NCI-H82 treated with DMSO at 0.1 percent for 48 hours (cell line): Measurements from ENCODE around the gene ARHGAP45.

Experiments used
- DNase-seq: peaks from one replicate; lab custom pipeline; 2025; ENCODE audit not compliant: unreplicated experiment; lab: John Stamatoyannopoulos, UW

Gene ARHGAP45

DNA sequence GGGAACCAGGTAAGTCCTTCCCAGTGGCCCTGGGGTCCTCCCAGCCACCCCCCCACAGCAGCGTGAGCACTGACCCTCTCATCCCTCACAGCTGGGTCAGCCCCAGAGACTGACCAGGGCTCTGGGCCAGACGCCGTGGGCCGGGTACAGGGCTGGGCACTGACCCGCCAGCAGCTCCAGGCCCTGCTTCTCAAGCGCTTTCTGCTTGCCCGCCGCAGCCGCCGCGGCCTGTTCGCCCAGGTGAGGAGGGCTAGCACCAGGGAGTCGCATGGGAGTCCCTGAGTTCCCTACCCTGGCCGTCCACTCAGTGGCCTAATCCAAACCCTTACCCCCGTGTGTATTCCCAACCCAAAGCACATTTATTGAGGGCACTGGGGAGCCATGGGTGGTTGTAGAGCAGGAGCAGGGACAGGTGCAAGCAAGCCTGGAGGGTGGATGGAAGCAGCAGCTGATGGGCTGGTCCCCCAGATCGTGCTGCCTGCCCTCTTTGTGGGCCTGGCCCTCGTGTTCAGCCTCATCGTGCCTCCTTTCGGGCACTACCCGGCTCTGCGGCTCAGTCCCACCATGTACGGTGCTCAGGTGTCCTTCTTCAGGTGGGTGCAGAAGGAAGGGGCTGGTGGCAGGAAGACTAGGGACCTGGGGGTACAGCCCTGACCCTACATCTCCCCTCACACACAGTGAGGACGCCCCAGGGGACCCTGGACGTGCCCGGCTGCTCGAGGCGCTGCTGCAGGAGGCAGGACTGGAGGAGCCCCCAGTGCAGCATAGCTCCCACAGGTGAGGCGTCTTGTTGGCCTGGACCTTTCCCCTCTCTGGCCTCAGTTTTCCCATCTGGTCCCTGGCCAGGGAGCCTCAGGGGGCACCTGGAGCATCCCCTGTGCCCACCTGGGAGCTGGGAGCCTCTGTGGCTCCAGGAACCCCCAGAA, 12.6 kb upstream of the ARHGAP45 start:
- no peak for DNase-seq

DNA sequence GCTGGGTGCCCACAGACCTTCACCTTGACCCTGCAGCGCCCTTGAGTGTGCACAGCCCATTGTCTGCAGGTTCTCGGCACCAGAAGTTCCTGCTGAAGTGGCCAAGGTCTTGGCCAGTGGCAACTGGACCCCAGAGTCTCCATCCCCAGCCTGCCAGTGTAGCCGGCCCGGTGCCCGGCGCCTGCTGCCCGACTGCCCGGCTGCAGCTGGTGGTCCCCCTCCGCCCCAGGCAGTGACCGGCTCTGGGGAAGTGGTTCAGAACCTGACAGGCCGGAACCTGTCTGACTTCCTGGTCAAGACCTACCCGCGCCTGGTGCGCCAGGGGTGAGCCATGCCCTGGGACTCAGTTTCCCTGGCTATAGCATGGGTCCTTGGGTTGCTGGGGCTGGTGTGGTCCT, 11.9 kb upstream of the ARHGAP45 start:
- no peak for DNase-seq

DNA sequence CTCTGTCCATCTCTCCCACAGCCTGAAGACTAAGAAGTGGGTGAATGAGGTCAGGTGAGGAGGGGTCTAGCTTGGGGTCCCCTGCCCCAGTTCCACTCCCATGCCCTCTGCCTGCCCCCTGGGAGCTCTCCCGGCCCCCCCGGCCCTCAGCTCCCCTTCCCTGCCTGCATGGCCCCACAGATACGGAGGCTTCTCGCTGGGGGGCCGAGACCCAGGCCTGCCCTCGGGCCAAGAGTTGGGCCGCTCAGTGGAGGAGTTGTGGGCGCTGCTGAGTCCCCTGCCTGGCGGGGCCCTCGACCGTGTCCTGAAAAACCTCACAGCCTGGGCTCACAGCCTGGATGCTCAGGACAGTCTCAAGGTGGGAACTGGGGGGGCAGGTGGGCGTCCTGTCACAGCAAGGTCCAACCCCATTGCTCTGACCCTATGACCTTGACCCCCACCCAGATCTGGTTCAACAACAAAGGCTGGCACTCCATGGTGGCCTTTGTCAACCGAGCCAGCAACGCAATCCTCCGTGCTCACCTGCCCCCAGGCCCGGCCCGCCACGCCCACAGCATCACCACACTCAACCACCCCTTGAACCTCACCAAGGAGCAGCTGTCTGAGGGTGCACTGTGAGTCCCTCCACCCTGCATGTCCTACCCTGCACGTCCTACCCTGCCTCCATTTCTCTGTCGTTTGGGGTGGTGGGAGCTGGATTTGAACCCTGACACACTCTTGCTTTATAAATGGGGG, 10.9 kb upstream of the ARHGAP45 start:
- no peak for DNase-seq

DNA sequence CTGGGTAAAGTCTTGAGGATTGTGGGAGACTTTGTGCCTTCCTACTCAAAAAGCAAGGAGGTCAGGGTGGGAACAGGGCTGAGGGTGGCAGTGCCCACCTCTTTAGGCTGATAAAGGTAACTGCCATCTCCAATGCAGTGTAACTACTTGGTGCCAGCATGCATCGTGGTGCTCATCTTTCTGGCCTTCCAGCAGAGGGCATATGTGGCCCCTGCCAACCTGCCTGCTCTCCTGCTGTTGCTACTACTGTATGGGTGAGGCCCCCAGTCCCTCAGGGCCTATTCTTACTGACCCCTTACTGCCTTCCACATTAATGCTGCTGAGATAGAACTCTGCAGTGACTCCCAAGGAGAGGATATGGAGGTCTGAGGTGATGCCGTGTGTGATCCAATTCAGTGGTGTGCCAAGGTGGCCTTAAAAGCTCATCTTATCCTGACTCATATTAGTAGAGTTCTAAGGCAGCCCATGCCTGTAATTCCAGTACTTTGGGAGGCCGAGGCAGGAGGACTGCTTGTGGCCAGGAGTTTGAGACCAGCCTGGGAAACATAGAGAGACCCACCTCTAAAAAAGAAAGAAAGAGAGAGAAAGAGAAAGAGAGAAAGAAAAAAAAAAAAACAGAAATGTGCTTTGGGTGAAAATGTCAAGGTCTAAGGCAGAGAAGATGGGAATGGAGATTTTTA, 9.7 kb upstream of the ARHGAP45 start:
- DNase-seq = no peak

DNA sequence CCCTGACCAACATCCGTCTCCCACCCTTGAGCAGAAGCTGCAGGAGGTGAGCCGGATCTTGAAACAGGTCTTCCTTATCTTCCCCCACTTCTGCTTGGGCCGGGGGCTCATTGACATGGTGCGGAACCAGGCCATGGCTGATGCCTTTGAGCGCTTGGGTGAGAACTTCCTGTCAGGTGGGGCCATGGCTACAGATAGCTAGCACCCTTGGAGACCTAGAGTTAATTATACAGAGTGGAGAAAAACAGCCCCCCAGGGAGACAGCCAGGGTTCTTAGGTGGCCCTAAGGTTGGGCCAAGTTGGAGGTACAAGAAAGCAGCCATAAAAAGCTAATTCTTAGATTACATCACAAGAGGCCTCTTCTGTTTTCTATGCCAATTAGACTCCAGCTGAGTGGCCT, 8.9 kb upstream of the ARHGAP45 start:
- no peak for DNase-seq

DNA sequence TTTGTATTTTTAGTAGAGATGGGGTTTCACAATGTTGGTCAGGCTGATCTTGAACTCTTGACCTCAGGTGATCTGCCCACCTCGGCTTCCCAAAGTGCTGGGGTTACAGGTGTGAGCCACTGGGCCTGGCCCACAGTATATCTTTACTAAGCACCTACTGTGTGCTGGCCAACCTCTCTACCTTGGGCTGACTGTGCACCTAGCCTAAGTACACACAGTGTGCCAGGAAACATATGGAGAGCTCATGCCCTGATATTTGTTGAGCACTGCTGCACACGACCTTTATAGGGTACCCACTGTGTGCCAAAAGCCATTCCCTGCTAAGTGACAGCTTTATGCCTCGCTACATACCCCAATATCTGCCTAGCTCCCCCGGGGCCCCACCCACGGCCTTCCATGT, 6.3 kb upstream of the ARHGAP45 start:
- no peak for DNase-seq

DNA sequence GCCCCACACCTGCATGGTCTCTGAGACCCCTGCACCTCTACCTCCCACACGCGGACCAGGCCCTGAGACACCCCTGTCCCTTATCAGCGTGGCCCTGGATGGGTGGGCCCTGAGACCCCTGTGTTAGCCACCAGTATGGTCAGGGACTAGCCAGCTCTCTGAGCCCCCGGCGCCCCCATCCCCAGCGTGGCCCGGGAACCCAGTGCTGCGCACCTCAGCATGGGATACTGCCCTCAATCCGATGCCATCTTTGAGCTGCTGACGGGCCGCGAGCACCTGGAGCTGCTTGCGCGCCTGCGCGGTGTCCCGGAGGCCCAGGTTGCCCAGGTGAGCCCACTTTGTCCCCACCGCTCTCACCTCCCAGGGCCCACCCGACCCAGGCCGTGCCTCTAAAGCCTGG, 5.0 kb upstream of the ARHGAP45 start:
- no peak for DNase-seq

DNA sequence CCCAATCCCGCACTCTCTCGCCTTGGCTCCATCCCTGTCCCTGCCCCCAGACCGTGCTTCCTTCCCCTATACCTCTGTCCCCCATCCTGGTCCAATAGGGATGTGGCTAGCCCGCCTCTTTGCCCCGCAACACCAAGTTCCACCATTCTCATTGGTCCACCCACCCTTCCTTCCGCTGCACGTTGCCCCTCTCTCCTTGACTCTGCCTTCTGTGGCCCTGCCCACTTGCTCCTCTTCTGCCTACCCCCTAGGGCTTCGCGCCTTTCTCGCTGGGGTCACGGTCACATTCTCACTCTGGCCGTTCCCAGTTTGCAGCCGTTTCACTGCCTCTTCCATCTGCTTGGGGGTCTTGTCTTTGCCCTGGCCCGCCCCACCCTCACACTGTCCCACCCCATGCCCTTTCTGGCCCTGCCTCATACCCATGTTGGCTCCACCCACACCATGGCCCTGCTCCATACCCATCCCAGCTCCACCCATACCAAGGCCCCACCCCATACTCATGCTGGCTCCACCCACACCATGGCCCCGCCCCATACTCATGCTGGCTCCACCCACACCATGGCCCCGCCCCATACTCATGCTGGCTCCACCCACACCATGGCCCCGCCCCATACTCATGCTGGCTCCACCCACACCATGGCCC, 4.5 kb upstream of the ARHGAP45 start:
- no peak for DNase-seq

DNA sequence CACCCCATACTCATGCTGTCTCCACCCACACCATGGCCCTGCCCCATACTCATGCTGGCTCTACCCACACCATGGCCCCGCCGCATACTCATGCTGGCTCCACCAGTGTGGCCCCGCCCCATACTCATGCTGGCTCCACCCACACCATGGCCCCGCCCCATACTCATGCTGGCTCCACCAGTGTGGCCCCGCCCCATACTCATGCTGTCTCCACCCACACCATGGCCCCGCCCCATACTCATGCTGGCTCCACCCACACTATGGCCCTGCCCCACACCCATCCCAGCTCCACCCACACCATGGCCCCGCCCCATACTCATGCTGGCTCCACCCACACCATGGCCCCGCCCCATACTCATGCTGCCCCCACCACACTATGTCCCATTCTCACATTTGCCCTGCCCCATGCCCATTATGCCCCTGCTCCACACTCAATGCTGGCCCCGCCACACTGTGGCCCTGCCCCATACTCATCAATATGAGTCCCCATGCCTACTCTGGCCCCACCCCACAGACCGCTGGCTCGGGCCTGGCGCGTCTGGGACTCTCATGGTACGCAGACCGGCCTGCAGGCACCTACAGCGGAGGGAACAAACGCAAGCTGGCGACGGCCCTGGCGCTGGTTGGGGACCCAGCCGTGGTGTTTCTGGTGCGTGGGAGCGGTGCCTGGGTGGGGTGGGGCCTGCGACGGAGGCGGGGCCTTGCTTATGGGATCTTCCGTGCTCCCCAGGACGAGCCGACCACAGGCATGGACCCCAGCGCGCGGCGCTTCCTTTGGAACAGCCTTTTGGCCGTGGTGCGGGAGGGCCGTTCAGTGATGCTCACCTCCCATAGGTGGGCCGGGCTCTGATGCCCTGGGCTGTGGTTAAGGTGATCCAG, 3.7 kb upstream of the ARHGAP45 start:
- DNase-seq = no peak

DNA sequence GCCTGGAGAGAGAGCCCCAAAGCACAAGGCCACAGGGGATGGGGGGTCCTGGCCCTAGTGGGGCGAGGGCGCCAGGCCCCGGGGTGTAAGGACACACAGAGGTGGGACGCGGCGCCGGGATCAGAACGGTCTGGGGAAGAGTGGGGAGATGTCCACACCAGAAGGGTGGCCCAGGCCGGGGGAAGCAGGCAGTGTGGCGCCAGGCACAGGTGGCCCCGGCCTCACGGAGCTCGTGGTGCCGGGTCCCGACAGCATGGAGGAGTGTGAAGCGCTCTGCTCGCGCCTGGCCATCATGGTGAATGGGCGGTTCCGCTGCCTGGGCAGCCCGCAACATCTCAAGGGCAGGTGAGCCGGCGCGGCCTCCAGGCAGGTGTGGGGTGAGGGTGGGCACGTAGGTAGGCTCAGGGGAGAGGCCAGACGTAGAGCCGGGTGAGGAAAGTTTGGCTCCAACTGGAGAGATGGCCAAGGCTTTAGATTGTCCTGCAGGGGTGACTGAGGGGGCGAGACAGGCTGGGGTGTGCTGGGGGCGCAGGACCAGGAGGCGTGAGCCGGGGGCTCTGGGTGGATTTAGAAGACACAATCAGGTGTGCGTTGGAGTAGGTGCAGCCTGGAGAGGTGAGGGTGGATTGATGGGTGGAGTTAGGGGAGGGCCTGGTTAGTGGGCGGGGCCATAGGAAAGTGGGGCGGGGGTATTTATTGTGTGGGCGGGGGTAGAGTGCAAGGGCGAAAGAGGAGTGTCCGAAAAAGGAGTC, 2.9 kb upstream of the ARHGAP45 start:
- DNase-seq = no peak

DNA sequence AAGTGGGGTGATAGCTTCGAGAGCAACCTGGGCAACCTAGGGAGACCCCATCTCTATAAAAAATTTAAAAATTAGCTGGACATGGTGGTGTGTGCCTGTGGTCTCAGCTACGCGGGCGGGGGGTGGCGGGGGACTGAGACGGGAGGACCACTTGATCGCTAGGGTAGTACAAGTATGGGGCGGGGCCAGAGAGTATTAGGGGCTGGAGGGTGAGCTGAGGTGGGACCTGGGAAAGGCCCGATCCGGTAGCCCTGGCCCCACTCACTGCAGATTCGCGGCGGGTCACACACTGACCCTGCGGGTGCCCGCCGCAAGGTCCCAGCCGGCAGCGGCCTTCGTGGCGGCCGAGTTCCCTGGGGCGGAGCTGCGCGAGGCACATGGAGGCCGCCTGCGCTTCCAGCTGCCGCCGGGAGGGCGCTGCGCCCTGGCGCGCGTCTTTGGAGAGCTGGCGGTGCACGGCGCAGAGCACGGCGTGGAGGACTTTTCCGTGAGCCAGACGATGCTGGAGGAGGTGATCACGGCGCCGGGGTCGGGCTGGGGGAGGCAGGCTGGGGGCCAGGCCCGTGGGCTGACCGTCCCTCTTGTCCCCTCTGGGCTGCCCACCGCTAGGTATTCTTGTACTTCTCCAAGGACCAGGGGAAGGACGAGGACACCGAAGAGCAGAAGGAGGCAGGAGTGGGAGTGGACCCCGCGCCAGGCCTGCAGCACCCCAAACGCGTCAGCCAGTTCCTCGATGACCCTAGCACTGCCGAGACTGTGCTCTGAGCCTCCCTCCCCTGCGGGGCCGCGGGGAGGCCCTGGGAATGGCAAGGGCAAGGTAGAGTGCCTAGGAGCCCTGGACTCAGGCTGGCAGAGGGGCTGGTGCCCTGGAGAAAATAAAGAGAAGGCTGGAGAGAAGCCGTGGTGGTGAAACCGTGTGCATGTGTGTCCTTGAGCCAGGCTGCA, 2.0 kb upstream of the ARHGAP45 start:
- no peak for DNase-seq

DNA sequence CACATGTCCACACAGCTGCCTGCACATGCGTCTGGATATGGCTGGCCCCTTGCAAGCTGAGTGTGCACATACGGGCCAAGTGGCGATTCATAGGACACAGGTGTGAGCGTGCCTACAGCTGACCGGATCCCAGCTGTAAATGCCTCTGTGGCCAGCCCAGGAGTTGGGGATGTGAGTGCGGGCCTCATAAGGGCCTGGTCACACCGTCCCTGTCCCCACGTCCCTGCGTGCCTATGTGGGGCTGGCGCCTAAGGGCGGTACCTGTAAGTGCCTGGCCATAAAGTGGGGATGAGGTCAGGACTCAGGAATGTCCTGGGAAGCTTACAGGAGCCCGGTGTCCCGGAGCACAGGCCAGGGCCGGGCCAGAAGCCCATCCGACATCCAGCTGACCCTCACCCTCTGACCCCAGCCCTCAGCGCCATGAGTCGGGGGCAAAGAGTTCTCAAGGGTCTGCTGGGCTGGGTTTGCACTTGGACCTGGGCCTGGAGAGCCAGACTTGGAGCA, 1.3 kb upstream of the ARHGAP45 start:
- DNase-seq = no peak

DNA sequence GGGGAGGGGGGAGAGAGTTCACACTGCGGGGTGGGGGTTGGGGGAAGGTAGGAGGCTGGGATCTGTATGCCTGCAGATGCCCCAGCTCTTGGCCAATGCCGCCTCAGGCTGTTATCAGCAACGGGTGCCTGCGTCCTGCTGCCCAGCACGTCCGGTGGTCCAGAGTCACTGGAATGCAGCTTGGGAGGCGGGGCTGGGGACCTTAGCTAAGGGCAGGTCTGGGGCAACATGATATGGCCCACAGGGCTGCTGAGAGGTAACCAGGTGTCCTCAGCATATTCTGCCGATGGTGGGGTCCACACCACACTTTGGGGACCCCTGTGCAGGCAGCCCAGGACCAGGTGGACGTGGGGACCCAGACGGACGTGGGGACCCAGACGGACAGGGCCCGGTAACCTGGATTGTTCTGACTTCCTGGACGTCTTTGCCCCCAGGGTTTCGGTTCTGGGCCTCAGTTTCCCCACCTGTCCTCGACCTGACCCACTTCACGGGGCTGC, 668 bp upstream of the ARHGAP45 start:
- DNase-seq = no peak

DNA sequence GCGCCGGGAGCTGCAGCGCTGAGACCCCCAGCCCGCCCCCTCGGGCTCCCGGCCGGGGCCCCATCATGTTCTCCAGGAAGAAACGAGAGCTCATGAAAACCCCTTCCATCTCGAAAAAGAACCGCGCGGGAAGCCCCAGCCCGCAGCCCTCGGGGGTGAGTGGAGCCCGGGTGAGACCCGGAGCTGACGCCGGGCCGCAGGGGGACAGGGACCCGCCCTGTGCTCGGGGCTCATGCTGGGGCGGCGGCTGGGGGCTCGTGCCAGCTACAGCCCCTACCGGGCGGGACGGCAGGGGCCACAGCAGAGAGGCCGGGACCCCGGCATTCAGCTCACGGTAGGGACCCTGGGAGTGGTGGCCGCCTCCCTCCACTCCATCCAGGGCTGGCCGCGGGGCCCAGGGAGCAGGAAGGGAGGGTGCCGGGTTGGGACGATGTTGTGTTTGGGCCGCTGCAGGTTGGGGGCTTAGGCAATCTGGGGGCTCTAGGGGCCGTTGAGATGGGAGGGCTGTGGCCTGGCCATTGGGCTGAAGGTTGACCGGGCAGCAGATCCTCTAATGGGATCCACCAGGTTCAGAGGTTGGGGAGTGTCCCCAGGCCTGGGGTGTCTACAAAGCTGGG, 482 bp downstream of the ARHGAP45 start:
- no peak for DNase-seq

DNA sequence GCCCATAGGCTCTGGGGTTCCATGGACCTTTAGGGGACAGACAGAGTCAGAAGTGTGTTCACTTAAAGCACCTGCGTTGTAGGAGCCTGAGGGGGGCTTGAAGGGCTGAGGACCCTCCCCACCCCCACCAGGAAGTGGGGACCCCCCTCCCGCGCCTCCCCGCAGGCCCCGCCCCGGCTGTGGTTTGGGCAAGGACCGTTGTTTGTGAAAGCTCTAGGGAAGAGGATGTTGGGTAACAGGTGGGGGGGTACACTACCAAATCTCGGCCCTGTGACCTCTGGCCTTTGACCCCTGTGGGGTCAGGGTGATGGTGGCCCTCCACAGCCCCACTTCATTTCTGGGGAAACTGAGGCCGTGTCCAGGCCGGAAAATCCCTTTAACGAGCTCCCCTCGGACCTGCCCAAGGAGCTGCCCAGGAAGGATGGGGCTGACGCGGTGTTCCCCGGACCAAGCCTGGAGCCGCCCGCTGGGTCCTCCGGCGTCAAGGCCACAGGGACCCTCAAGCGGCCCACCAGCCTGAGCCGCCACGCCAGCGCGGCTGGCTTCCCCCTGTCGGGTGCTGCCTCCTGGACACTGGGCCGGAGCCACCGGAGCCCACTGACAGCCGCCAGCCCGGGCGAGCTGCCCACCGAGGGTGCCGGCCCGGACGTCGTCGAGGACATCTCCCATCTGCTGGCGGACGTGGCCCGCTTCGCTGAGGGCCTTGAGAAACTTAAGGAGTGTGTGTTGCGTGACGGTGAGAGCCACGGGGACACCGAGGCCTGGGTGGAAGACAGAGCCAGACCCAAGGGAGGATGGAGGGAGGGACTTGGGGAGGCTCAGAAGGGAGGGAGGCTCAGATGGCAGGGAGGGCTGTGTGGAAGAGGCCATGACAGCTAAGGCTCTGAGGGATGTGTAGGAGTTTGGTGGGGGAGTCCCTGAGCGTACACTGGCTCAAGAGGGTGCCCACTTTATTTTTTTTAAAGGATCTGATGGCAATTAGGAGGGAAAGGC, 1.3 kb downstream of the ARHGAP45 start:
- no peak for DNase-seq

DNA sequence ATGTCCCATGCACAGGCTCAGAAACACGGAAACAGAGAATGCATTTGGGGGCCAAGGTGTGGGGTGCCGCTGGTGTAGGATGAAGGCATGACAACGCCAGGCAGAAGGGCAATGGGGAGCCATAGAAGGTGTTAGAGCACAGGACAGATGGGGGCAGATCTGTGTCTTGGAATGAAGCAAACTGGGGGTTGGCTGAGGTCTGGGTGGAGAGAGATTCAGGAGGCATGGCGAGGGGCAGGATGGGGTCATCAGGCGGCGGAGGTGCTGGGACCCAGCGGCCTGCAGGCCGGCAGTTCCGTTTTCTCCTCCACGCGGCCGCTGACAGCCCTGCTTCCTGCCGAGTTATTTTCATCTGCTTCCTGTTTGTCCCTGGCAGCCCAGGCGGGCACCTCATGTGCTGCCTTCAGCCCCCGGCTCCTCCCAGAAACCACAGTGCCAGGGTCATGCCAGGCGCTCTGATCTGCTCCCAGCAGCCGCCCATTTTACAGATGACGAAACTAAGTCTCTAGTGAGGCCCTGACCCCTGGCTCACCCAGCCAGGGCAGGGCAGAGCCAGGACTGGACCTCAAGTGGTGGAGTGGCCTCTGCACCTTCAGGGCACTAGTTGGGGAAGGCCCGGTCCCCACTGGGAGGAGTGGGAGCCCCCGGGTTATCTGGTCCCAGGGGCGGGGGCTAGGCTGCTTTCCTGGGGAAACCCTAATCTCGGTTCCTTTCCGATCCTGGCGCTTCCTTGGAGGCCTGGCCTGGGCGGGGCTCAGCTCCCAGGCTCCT, 2.2 kb downstream of the ARHGAP45 start:
- DNase-seq = no peak
